IPS DF 6.9 (cell line): ENCODE data around the gene ABHD14A.

Experiments
- DNase-seq: peaks from one replicate; pipeline ENCODE4 v3.0.0-alpha.2; 2013; ENCODE audit warnings: low read depth, low spot score
- H3K27ac ChIP-seq: one replicate; pipeline ENCODE4 v1.5.1; 2013; ENCODE audit warnings: low read length, control low read depth
- H3K27me3 ChIP-seq: 2 replicates; pipeline ENCODE4 v1.6.1; 2013; ENCODE audit warnings: mild to moderate bottlenecking, low read length; ENCODE audit not compliant: control insufficient read depth, insufficient read depth
- H3K36me3 ChIP-seq: 2 replicates; pipeline ENCODE4 v1.6.1; 2013; ENCODE audit warnings: low read length; ENCODE audit not compliant: control insufficient read depth, insufficient read depth
- H3K4me1 ChIP-seq: 2 replicates; pipeline ENCODE4 v1.6.1; 2013; ENCODE audit warnings: low read length; ENCODE audit not compliant: control insufficient read depth, insufficient read depth
- H3K4me3 ChIP-seq: 2 replicates; pipeline ENCODE4 v1.5.1; 2013; ENCODE audit warnings: mild to moderate bottlenecking, low read length
- H3K9me3 ChIP-seq: 2 replicates; pipeline ENCODE4 v1.6.1; 2013; ENCODE audit warnings: low read length, inconsistent platforms; ENCODE audit not compliant: control insufficient read depth, insufficient read depth
- WGBS: extraction: QIAGEN DNeasy Blood & Tissue Kit; methylation state at CpG from one replicate; pipeline ENCODE4 v1.1.7; 2013; ENCODE audit warnings: mixed read lengths, missing lambda C conversion rate; ENCODE audit not compliant: insufficient read length, insufficient coverage; 5-methylcytosine and 5-hydroxymethylcytosine counted together

Gene ABHD14A

DNA sequence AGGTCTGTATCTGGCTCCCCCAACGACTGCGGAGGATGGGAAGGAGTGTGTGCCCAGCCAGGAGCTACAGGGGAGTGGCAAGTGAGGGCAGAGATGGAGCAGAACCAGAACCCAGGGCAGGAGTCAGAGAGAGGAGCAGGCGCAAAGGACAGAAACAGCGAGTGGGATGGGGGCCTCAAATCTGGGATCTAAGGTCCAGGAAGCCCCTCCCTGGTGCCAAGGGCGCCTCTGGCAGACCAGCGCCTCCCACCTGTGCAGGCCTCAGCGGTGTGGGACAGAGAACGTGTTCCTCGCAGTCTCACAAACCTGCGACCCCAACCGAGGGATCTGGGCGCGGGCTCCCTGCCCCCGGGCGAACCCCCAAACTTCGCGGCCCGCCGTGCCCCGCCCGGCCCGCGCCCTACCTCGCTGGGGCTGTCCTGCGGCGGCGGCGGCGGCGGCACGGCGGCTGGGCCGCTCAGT, 7.9 kb upstream of the ABHD14A start:
- H3K27ac ChIP-seq: no peak overlapping the region
- no peaks in the 10 kb centered on the region for H3K36me3 ChIP-seq
- H3K4me3 ChIP-seq: peak overlapping the region; percentile 36; the same call in 1 of the 2 replicates
- H3K4me1 ChIP-seq: peaks cover 19% of the 10 kb centered on the region
- no peaks in the 10 kb centered on the region for H3K9me3 ChIP-seq
- no peaks in the 10 kb centered on the region for H3K27me3 ChIP-seq
- WGBS: no CpG with 5 or more reads among the region's 33 CpGs
- DNase-seq: no peak

DNA sequence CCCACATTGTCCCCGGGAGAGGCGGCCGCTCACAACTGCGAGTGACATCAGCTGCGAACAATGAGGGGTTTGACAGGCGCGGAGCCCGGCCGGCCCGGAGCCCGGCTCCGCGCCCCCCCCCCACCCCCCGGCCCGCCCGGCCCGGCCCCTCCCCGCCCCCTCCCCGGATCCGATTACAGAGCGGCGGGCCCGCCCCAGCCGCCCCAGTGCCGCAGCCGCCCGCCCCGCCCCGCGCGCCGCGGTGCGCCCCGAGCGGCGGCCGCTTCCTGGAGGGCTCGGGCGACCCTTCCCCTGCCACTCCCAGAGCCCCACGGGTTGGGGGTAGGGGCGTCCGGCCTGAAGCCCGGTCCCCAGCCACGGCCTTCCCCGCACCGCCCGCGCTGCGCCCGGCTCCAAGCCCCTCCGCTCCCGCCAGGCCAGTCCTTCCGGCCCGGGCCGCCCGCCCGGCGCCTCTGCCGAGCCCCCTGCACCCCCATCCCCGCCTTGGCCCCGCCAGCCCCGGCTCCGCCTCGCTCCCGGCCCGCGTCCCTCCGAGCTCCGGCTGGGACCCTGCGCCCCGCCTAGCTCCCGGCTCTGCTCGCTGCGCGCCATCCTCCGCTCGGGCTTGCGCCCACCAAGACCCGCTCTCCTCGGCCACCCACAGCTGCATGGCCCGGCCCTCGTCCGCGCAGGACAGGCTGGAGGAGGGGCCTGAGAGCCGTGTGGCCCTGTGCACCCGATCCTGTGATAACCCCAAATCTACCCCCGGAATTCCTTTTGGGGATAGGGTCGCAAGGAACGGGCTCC, 7.3 kb upstream of the ABHD14A start, which contains the start of gene PCBP4:
PCBP4 (minus strand) TSS at position 71 of the 786 bp plus-strand sequence. CDS start 6,214 bp downstream, outside the sequence.
- no peaks in the 10 kb centered on the region for H3K27me3 ChIP-seq
- WGBS: no CpG with 5 or more reads among the region's 90 CpGs
- no peak within 1 kb of the TSS for H3K27ac ChIP-seq
- peak within 1 kb of the TSS; percentile 62; the same call in 1 of the 2 replicates for H3K4me3 ChIP-seq
- H3K4me1 ChIP-seq: peaks cover 19% of the 10 kb centered on the region
- no peak for DNase-seq
- no peaks in the 10 kb centered on the region for H3K36me3 ChIP-seq
- H3K9me3 ChIP-seq: no peaks in the 10 kb centered on the region

DNA sequence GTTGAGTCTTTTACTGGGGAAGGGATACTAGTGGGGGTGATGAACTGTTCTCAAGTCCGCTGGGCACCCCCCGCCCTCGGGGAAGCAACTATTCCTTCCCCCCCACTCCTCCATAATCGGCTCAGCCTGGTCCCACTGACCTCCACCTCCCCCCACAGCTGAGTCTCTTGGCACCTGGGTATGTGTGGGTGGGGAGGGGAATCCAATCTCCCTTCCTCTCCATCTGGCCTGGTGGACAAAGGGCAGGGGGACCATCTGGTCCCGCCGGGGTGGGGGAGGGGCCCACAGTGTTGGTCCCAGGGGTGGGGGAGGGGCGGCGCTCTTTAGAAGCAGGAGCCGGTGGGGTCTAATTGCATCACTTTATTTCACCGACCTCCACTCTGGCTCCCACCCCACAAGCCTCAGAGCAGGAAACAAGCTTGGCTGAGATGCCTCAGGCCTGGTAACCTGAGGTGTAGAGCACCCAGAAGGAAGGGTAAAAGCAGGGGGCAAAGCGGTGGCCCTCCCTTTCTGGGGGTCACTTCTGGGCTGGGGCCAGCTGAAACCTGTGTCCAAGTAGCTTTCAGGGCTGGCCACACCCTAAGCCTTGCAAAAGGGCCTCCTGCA, 6.6 kb upstream of the ABHD14A start:
- DNase-seq: no peak
- no CpG with 5 or more reads among the region's 11 CpGs for WGBS
- H3K4me1 ChIP-seq: peaks cover 19% of the 10 kb centered on the region

DNA sequence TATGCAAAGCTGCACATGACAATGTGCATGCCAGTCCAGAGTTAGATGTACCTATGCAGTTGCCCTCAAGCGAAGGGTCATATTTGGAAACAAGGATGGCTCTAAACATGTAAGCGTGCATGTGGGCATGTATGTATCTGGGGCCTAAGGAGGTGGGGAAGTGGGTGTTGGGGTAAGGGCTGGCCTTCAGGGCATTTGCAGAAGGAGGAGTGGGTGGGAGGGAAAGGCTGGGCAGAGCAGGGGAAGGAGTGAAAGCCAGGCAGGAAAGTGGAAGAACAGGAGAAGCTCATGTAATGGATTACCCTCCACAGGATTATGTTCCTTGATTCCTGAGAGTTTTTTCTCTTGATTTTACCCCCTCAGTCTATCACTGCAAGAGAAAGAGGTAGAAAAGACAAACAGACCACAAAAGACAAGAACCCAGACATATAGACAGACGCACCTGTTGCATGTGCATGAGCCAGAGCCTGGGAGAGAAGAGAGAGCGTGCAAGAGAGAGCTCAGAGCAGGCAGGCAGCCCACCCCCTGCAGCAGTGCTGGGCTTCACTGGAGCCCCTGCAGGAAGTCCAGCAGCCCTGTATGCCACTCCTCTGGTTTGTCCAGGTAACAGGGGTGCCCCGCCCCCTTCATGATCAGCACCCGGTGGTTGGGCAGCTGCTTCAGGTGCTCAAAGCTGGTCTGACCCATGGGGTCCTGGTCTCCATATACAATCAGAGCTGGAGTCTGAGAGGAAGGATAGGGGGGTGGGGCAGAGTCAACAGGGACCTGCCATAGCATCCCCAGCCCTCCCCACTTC, 5.8 kb upstream of the ABHD14A start:
- no peaks in the 10 kb centered on the region for H3K9me3 ChIP-seq
- H3K27ac ChIP-seq: no peak overlapping the region
- DNase-seq: no peak
- H3K36me3 ChIP-seq: no peaks in the 10 kb centered on the region
- H3K4me3 ChIP-seq: no peak overlapping the region
- no peaks in the 10 kb centered on the region for H3K27me3 ChIP-seq
- peaks cover 18% of the 10 kb centered on the region for H3K4me1 ChIP-seq
- WGBS: no CpG with 5 or more reads among the region's 6 CpGs

More for the DNA sequence above, 6.6 kb upstream of the ABHD14A start:
- no peak overlapping the region for H3K27ac ChIP-seq
- no peaks in the 10 kb centered on the region for H3K36me3 ChIP-seq
- no peaks in the 10 kb centered on the region for H3K9me3 ChIP-seq
- H3K4me3 ChIP-seq: peak overlapping the region; percentile 62; the same call in 1 of the 2 replicates
- no peaks in the 10 kb centered on the region for H3K27me3 ChIP-seq

DNA sequence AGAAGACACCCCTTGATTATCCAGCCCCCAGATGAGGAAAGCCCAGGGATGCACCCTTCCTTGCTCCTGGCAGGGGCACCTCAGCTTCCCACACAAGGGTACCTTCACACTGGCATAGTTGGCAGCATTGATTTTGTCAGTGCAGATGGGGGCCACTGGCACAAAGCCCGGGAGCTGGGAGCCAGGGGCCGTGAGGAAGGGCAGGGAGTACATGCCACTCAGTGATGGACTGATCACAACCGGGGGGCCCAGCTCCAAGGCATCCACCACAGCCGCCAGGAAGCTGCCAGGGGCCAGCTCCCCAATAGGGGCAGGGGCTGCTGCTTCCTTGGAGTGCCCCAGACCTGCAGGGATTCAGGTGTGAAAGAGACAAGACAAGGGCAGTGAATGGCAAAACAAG, 5.0 kb upstream of the ABHD14A start:
- Histone ChIP-seq H3K4me3 (no peak overlapping the region), H3K27ac (no peak overlapping the region), H3K4me1 (peaks cover 21% of the 10 kb centered on the region), H3K9me3 (no peaks in the 10 kb centered on the region), H3K36me3 (no peaks in the 10 kb centered on the region), H3K27me3 (no peaks in the 10 kb centered on the region)
- DNase-seq: no peak
- WGBS: no CpG with 5 or more reads among the region's 4 CpGs

DNA sequence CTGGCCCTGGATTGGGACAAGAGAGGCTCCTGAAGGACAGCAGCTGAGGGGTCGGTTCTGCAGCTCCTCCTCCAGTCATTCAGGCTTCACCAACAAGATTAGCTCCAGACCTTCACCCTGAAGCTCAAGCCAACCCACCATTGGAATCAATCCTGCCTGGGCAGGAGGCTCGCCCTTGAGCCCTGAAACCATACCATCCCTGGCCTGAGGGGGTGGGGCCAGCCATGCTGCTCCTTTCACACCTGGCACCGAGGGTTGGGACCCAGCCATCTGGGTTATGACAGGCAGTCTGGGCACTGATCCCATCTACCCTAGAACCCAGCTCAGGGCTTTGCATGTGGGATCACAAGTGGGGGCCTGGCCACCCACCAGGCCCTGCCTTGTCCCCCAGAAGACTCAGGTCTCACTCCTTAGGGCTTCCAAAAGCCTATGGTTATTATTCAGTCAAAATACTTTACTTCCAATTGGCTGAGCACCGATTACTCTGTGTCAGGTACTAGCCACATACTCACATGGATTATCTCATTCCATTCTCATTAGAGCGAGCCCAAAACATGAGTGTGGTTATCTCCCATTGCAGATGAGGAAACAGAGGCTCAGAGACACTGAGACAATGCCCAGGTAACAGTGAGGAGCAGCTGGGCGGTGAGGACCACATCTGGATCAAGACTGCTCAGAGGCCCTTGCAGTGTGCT, 4.1 kb upstream of the ABHD14A start:
- Histone ChIP-seq H3K9me3 (no peaks in the 10 kb centered on the region), H3K4me3 (no peak overlapping the region), H3K36me3 (no peaks in the 10 kb centered on the region), H3K27ac (no peak overlapping the region), H3K4me1 (peaks cover 26% of the 10 kb centered on the region), H3K27me3 (peaks cover 5% of the 10 kb centered on the region; the same call in 1 of the 2 replicates)
- no peak for DNase-seq
- WGBS: no CpG with 5 or more reads among the region's 6 CpGs

DNA sequence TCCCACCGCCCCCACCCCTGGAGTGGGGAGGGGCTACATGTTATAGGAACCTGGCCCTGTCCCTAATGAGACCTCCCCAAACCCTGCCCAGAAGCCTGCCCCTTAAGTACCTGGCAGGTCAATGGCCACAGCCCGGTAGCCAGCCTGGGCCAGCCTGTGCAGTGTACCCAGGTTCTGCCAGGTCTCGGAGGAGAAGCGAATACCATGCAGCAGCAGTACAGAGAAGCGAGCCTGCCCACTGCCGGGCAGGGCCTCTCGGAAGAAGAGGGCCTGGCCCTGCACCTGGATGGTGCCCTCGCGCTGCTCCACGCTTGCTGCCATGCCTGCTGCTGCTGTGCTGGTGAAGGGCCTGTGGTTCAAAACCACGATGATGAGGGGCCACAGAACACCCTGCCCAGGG, 3.5 kb upstream of the ABHD14A start:
- H3K4me1 ChIP-seq: peaks cover 24% of the 10 kb centered on the region
- no CpG with 5 or more reads among the region's 11 CpGs for WGBS
- H3K27me3 ChIP-seq: peaks cover 5% of the 10 kb centered on the region; the same call in 1 of the 2 replicates
- no peaks in the 10 kb centered on the region for H3K9me3 ChIP-seq
- H3K4me3 ChIP-seq: no peak overlapping the region
- DNase-seq: no peak
- no peak overlapping the region for H3K27ac ChIP-seq
- no peaks in the 10 kb centered on the region for H3K36me3 ChIP-seq

DNA sequence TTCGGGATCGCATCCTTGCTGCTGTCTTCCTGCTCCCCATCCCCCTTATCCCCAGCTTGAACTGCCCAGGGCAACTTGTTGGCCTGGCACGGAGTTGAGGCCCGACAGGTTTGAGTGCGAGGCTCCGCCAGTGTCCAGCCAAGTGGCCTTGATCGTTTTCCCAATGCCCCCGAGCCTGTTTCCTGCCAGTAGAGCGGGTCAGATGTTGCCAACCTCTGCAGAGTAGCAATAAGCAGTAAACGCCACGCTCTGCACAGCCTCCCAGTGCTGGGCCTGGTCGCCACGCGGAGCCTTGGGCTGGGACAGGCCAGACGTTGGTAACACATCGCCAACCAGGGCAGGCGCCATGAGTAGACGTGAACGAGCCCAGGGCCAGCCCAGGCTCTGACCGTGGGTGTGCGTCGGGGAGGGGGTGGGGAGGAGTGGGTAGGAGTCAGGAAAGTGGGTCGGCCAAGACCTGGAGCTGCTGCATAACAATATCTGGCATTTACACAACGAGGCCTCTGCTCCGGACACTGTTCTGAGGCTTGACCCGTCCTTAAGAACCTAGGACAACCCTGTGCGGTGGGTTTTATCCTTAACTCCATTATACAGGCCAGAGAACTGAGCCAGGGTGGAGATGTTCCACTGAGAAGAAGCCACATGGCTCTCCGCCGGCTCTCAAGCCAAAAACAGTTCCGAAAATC, 444 bp upstream of the ABHD14A start:
- H3K27me3 ChIP-seq: peaks cover 5% of the 10 kb centered on the region; the same call in 1 of the 2 replicates
- no peaks in the 10 kb centered on the region for H3K9me3 ChIP-seq
- H3K36me3 ChIP-seq: no peaks in the 10 kb centered on the region
- H3K27ac ChIP-seq: no peak overlapping the region
- H3K4me3 ChIP-seq: peak overlapping the region; percentile 16; the same call in 1 of the 2 replicates
- no CpG with 5 or more reads among the region's 30 CpGs for WGBS
- no peak for DNase-seq
- H3K4me1 ChIP-seq: peaks cover 13% of the 10 kb centered on the region

DNA sequence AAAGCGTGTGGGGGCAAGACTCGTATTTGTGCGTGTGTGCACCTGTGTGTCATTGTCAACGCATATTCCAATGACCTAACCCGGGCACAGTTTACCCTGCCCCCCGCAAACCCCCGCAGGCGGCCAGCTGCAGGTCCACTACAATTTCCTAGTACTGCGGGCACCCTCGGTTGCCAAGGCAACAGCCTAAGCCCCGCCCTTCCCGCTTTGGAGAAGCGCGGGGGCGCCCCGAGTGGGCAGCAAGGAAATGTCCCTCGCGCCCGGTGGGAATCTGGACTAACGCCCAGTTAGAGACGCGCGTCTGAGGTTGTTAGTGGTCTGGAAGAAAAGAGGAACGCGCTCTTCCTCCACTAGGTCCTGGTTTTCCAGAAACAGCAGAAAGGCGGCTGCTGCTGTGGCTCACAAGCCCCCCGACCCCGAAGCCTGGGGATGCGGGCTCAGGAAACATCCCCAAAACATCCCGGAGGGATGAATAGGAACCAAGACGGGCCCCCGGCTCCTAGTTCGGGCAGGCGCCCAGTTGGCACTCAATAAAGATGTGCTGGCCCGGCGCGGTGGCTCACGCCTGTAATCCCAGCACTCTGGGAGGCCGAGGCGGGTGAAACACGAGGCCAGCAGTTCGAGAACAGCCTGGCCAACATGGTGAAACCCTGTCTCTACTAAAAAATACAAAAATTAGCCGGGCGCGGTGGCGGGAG, 1.1 kb downstream of the ABHD14A start:
- WGBS: no CpG with 5 or more reads among the region's 46 CpGs
- no peaks in the 10 kb centered on the region for H3K9me3 ChIP-seq
- DNase-seq: no peak
- H3K4me1 ChIP-seq: peaks cover 12% of the 10 kb centered on the region
- H3K4me3 ChIP-seq: no peak overlapping the region; the same call in 1 of the 2 replicates
- H3K27ac ChIP-seq: no peak overlapping the region
- no peaks in the 10 kb centered on the region for H3K36me3 ChIP-seq
- peaks cover 5% of the 10 kb centered on the region; the same call in 1 of the 2 replicates for H3K27me3 ChIP-seq
